Cardiac atrium fibroblast (primary cell): ENCODE measurements around the gene PSMD7. TPM values are rescaled to one million over a fixed set of nuclear protein-coding genes. Genes with fewer than 3 reads are reported as not detected.

Experiments
- total RNA-seq: library from RNA; depleted of rRNA; stranded (reverse); fragments of >200 nt; gene quantifications from 2 replicates; pipeline ENCODE4 v1.2.3, GENCODE V29; 2015

The PSMD7 gene
- 74.7 and 90.1 TPM in 2 replicates for total RNA-seq

DNA sequence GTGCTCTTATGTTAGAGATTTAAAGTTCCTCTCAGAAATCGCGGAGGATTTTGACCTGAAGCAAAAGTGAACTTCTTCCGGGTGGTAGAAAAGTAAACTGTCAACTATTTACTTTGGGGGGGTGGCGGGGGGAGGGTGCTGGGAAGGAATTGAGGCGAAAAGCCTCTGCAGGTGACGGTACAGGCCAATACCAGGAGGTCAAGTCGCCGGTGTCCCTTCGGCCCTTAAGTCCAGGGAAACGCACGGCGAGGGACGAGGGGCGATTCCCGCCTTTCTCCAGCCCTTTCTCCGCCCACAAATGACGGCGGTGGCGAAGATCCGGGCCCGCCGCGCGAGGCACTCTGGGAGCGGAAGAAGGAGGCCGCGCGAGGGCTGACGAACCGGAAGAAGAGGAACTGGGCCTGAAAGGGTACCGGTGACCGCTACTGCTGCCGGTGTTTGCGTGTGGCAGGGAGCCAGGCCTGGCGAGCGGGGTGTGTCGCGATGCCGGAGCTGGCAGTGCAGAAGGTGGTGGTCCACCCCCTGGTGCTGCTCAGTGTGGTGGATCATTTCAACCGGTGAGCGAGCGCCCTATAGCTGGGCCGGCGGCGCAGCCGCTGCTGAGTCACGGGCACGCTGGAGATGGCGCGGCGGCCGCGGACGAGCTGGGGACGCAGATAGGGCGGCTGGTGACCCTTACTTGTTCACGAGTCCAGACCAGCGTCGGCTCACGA is at the start of gene PSMD7:
Gene PSMD7 (plus strand): TSS at position 383 of the 713 bp plus-strand sequence. CDS start 101 bp downstream, at position 484.

Other genes with a start within 250 kb of the PSMD7 start
- 0.97 and 3.1 TPM in 2 replicates for gene NPIPB15, start 79.5 kb downstream of the PSMD7 start, total RNA-seq
- 0.90 TPM in 1 of 2 replicates, not detected in the other for gene CLEC18B, start 124.7 kb downstream of the PSMD7 start, total RNA-seq